ENCODE data around the gene BIK. TPM values are rescaled to one million over a fixed set of nuclear protein-coding genes. Genes with fewer than 3 reads are reported as not detected.

Gene BIK
- total and polyA plus RNA-seq, 2 experiments from 2014 or later, result 9.6 to 9.8 TPM

DNA sequence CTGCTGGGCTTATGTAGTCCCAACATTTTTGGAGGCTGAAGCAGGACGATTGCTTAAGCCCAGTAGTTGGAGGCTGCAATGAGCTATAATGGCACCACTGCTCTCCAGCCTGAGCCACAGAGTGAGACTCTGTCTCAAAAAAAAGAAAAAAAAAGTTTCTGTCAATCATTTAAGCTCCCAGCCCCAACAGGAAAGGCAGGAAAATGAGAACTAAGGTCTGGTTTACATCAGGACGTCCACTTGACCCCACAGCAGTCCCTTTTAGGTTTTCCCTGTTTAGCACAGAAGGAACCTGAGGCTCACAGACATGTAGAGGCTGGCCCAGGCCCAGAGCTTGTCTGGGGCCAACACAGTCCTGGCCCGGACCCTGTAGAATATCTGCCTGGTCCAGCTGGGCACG is 12.2 kb upstream of the BIK start (continued):
- no peak for TF ChIP-seq ZNF462 (CRISPR knock-in tag; IDR thresholded peaks at IDR 0.05)
- TF ChIP-seq ZNF331 (CRISPR knock-in tag; IDR thresholded peaks at IDR 0.05; ENCODE audit: low read depth), result no peak
- no peak for TF ChIP-seq POLR2AphosphoS5 (IDR thresholded peaks at IDR 0.05; ENCODE audit: low read depth)
- no peak for TF ChIP-seq EZH2phosphoT487 (IDR thresholded peaks at IDR 0.05; ENCODE audit: unreplicated experiment)

- no peaks in the 10 kb centered on the region for H3K27me3 ChIP-seq (ENCODE audit: insufficient read depth)
- no peak overlapping the region for H3K27ac ChIP-seq (ENCODE audit: low read depth)
- ATAC-seq (no peak), DNase-seq (ENCODE audit: low spot score) (no peak)
- H3K4me1 Mint-ChIP-seq, result no peaks in the 10 kb centered on the region
- H3K4me3 ChIP-seq, result no peak overlapping the region
- no peak overlapping the region for H3K4me2 ChIP-seq
- no peaks in the 10 kb centered on the region for H4K20me1 ChIP-seq (replicated peaks; ENCODE audit: insufficient read depth)
- no peak overlapping the region for H2AFZ ChIP-seq
- no peaks in the 10 kb centered on the region for H3K79me2 ChIP-seq (replicated peaks; ENCODE audit: insufficient read depth)
- H3K36me3 ChIP-seq (ENCODE audit: insufficient read depth), result no peaks in the 10 kb centered on the region; the same call in 1 of the 2 replicates
- H3K4me1 ChIP-seq (ENCODE audit: insufficient read depth), result no peaks in the 10 kb centered on the region
- H3K9me2 ChIP-seq (ENCODE audit: insufficient read depth), result no peaks in the 10 kb centered on the region
- peaks cover 23% of the 10 kb centered on the region for H3K9me3 Mint-ChIP-seq
- peaks cover 11% of the 10 kb centered on the region for H3K36me3 Mint-ChIP-seq (ENCODE audit: low read depth)
- H3K27me3 Mint-ChIP-seq (ENCODE audit: insufficient read depth, low read depth, poor library complexity), result peaks cover 4% of the 10 kb centered on the region
- H3F3A ChIP-seq (replicated peaks; ENCODE audit: low read depth), result no peaks in the 10 kb centered on the region
- no peak overlapping the region; the same call in 2 of the 3 replicates for H3K4me3 Mint-ChIP-seq
- H3K27ac Mint-ChIP-seq, result no peak overlapping the region
- TF ChIP-seq, protein P1, sequence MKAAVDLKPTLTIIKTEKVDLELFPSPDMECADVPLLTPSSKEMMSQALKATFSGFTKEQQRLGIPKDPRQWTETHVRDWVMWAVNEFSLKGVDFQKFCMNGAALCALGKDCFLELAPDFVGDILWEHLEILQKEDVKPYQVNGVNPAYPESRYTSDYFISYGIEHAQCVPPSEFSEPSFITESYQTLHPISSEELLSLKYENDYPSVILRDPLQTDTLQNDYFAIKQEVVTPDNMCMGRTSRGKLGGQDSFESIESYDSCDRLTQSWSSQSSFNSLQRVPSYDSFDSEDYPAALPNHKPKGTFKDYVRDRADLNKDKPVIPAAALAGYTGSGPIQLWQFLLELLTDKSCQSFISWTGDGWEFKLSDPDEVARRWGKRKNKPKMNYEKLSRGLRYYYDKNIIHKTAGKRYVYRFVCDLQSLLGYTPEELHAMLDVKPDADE (IDR thresholded peaks at IDR 0.05), result no peak
- TF ChIP-seq CREB1 (CRISPR knock-in tag; IDR thresholded peaks at IDR 0.05; ENCODE audit: low read depth) (no peak), ZNF114 (CRISPR knock-in tag; IDR thresholded peaks at IDR 0.05) (no peak), POLR2AphosphoS5 (IDR thresholded peaks at IDR 0.05; ENCODE audit: low read depth) (no peak), NANOG (IDR thresholded peaks at IDR 0.05; ENCODE audit: borderline replicate concordance) (no peak), EZH2phosphoT487 (IDR thresholded peaks at IDR 0.05; ENCODE audit: unreplicated experiment) (no peak), STAT1 (IDR thresholded peaks at IDR 0.05; ENCODE audit: unreplicated experiment) (no peak)
- TF ChIP-seq, protein P2, sequence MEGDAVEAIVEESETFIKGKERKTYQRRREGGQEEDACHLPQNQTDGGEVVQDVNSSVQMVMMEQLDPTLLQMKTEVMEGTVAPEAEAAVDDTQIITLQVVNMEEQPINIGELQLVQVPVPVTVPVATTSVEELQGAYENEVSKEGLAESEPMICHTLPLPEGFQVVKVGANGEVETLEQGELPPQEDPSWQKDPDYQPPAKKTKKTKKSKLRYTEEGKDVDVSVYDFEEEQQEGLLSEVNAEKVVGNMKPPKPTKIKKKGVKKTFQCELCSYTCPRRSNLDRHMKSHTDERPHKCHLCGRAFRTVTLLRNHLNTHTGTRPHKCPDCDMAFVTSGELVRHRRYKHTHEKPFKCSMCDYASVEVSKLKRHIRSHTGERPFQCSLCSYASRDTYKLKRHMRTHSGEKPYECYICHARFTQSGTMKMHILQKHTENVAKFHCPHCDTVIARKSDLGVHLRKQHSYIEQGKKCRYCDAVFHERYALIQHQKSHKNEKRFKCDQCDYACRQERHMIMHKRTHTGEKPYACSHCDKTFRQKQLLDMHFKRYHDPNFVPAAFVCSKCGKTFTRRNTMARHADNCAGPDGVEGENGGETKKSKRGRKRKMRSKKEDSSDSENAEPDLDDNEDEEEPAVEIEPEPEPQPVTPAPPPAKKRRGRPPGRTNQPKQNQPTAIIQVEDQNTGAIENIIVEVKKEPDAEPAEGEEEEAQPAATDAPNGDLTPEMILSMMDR (conservative IDR thresholded peaks at IDR 0.05; ENCODE audit: low read depth in 2 of 2), result no peak
Observed at GRCh38 chr22:43099095-43099494, 11.5 kb upstream of the BIK start.
